Measurements from ENCODE around the gene ENGASE. TPM values are rescaled to one million over a fixed set of nuclear protein-coding genes. Genes with fewer than 3 reads are reported as not detected.

The ENGASE gene
- total RNA-seq, 1 donor from 2014 or later = 47.9 TPM

DNA sequence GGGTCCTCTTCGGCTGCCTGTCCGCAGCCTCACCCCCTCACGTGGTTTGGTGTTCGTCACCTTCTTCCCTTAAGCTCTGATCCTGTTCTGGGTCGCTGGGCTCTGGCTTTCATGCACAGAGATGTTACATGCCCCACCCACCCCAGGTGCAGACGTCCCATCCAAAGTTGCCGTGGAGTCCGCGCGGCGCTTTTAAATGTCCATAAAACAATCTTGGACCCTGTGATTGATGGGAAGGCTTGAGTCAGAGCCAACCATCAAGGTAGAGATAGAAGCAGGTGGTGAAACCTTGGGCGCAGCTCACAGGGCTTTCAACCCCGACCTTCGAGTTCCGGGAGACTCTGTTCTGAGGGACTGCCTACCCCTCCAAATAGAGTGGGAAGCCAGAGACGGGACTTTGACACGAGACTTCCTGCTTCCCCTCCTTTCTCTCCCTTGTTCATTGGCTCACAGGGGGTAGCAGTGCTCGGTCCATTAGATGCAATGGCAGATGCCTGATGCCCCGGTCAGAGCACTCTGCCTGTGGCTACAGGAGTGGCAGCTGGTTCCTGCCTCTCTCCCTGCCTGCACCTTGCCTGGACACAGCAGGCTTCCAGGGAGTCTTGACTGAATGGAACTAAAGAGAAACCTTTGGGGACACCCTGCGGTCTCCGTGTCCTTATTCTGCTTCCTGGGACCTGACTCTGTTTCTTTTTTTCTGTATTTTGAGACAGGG is 4.0 kb downstream of the ENGASE start:
- no peak for DNase-seq (ENCODE audit: low spot score)
- no peak for ATAC-seq

DNA sequence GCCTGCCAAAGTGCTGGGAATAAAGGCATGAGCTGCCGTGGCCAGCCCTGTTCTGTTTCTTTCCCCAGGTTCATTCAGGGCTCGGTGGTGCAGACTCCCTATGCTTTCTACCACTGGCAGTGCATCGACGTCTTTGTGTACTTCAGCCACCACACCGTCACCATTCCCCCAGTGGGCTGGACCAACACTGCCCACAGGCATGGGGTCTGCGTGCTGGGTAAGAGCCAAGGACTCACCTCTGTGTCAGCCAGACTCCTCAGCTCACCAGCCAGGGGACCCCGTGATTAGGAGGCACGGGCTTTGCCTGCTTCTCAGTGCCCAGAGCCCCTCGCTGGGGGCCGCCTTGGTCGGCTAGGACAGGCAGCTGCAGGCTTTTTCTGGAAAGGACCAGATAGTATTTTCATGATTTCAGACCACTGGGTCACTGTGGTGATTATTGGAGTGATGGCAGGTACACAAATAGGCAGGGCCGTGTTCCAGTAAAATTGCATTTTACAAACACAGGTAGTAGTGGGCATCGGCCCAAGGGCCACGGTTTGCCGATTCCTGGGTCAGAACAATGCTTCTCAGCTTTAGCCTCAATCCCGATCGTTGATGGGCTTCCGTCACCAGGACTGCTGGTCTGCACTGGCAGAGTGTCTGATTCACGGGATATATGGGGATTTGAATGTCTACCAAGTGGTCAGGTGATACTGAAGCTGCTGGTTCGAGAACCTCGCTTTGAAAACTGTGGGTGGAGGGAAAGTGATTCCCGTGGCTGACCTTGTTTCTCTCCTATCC is 5.0 kb downstream of the ENGASE start:
- ATAC-seq (no peak), DNase-seq (ENCODE audit: low spot score) (no peak)

- ATAC-seq = no peak
- no peak for DNase-seq (ENCODE audit: low spot score)
Measured at GRCh38 chr17:79080349-79080748, 5.7 kb downstream of the ENGASE start.

- no peak for ATAC-seq
Measured at GRCh38 chr17:79080761-79081290, 6.2 kb downstream of the ENGASE start.

DNA sequence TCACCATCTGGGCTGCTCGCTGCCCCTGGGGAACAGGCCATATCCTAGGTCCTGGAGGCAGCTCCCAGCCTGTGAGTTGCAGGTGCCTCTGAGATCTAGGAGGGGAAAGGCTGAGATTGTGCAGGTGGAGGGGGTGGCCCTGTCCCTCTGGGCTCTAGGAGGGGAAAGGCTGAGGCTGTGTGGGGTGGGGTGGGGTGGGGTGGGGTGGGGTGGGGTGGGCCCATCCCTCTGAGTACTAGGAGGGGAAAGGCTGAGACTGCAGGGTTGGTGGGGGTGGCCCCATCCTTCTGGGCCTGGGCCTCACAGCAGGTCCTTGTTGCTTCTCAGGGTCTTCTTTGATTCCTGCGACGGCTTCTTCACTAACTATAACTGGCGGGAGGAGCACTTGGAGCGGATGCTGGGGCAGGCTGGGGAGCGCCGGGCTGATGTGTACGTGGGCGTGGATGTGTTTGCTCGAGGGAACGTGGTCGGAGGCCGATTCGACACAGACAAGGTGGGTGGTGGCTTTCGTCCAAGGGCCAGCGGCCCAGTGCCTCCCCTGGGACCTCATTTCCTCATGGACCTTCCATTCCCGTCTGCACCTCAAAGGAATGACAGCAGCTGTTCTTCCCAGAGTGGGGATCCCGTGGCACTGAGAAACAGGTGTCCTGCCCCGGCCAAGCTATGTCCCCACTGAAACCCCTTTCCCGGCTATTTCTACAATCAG is 7.1 kb downstream of the ENGASE start:
- no peak for DNase-seq (ENCODE audit: low spot score)

More at GRCh38 chr17:79080761-79081290, 6.2 kb downstream of the ENGASE start:
- no peak for DNase-seq (ENCODE audit: low spot score)

GRCh38 chr17:79082311-79083190 is 7.9 kb downstream of the ENGASE start:
- ATAC-seq (peak; percentile 60), DNase-seq (ENCODE audit: low spot score) (no peak)

More for the DNA sequence above, 7.1 kb downstream of the ENGASE start:
- no peak for ATAC-seq

DNA sequence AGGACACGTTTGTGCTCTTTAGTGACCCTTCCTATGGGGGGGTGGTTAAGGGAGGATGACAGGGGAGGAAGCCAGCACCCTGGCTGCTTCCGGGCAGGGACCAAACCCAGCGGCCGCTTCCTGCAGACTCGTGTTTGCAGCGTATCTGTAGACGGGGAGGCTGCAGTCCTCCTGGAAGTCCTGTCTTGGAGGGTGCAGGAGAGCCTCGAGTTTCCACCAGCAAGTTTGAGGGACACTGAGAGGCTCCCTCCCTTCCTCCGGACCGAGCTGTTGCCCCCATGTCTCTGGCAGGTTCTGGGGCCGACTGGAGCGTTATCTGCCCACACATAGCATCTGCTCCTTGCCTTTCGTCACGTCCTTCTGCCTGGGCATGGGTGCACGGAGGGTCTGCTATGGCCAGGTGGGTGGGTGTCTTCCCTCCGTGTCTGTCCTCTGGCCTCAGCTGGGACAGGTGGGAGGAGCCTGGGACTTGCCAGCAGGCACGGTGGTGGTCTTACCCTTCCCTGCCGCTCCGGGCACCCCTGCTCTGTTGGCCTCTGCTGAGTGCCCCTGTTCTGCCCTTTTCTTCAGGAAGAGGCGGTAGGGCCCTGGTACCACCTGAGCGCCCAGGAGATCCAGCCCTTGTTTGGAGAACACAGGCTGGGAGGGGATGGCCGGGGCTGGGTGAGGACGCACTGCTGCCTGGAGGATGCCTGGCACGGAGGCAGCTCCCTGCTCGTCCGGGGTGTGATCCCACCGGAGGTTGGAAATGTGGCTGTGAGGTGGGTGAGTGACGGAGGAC is 8.8 kb downstream of the ENGASE start:
- DNase-seq (ENCODE audit: low spot score) = no peak
- ATAC-seq = no peak

DNA sequence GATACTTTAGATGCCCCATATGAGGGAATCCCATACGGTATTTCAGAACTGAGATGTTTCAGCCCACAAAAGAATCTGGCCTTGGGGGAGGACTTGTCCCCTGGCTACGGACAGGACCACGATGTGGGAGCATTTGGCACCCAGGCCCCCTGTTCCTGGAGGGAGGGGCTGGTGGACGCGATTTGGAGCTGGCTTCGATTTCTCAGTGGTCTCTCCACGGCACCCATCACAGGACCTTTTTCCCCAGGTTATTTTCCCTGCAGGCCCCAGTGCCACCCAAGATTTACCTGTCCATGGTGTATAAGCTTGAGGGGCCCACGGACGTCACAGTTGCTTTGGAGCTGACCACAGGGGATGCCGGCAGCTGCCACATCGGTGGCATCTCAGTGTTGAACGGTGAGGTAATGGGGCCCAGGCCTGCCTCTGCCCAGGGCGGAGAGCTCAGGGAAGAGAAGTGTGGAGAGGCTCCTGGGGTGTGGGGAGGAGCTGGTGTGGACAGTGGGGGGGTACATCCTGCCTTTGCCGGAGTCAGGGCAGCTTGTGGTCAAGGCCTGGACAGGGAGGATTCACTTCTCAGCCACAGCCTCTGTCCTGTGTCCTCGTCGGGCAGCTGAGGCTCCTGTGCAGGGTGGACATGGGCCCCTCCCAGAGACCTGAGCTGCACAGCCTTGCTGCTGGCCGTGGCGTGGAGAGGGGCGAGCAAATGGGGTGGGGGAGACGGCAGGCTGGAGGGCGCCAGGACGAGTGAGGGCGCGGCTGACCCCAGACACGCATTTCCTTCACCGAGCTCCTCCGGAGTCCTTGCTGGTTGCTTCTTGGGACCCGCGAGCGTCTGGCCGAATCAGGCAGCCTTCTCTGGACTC is 9.9 kb downstream of the ENGASE start:
- no peak for ATAC-seq
- no peak for DNase-seq (ENCODE audit: low spot score)

DNA sequence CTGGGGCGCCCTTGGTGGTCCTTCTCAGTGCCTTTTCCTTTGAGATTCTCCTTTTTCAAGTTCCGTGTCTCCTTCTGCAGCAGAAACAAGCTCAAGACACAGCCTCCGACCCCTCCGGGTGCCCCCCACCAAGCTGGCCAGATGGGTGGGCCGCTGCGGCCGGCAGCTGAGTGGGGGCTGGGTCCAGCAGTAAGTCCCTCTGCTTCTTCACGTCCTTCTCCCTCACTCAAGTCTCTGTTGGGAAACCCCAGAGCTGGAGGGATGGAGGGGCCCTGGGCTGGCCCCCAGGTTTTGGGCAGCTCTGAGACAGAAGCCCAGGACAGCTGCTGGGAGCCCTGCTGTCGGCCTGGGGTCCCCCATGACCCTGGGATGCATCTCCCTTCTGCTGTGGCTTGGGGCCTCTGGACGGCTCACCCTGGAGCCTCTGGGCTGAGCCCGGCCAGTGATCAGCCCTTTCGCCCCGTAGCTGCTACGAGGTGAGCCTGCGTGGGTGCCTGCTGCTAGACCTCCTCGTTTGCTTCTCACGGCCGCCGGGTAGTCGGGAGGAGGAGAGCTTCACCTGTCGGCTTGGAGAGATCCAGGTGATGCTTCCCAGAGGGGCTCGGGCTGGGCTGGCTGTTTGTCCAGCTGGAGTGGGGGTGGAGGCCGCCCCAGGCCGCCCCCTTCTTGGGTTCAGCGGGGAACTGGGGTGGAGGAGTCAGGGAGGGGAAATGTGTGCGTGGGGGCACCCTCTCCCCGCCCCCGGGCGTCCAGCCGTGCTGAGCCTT is 10.7 kb downstream of the ENGASE start:
- ATAC-seq = no peak
- DNase-seq (ENCODE audit: low spot score) = no peak

GRCh38 chr17:79085921-79086551 is 11.4 kb downstream of the ENGASE start:
- DNase-seq (ENCODE audit: low spot score) = no peak
- ATAC-seq = no peak

GRCh38 chr17:79086609-79087427 is 12.2 kb downstream of the ENGASE start:
- DNase-seq (ENCODE audit: low spot score) = no peak
- ATAC-seq = peak; percentile 6

DNA sequence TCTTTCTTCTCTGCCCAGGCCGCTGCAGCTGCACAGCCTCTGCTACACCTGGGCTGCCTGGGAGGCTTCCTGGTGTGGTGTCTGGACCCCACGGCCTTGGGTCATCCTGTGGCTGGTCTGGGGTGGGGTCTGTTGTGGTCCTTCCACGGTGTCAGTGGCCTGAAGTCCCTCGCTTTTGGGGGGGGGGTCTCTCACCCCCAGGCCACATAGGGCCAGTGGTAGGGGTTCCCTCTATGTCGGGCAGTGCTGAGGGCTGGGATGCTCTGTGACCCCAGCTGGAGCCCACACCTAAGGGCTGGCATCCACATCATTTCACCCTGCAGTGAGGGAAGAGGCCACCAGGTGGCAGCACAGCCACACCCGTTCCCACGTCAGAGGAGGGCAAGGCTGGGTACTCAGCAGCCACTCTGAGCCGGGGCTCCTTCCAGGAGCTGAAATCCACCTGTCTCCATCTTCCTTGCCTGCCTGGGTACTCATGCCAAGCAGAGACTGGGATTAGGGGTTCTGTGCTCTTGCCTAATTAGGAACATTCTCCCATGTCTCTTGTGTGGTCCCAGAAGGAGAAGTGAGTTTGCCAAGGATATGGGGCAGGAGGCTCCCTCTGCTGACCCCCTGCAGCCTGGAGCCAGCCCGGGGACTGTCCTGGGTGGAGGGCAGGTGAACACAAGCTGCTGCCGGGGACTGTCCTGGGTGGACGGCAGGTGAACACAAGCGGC is 13.0 kb downstream of the ENGASE start:
- peak; percentile 82 for ATAC-seq

DNA sequence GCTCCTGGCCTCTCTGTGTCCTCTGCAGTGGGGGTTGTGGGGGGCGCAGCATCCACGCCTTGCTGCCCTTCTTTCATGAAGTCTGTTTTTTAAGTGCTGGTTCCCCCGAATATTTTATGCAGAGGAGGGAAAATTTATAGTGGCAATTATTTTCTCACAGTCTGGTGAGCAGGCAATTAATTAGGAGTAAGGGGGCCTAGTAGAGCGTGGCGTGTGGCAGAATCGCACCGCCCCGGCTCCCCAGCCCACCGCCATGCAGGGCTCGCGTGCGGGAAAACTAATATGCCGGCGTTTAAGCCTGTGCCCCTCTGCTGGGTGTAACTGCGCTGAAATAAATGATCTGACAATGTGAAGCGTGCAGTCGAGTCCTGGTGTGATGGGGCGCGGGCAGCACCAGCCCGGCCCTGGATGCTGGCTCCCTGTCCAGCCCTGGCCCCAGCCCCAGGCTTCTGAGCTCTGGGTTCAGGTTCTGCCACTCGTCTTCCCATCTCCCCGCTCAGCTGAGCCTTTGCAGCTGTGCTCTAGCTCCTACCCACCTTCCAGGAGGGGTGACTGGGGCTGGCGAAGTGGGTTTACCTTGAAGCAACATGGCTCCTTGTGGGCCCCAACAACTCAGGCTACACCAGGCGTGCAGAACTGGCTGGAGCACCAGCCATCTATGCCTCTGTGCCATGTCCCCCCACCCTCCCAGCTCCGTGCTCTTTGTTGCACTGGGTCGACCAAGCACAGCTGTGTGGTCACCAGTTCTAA is 13.8 kb downstream of the ENGASE start:
- DNase-seq (ENCODE audit: low spot score) (no peak), ATAC-seq (no peak)

More for the DNA sequence above, 13.0 kb downstream of the ENGASE start:
- peak; percentile 72 for DNase-seq (ENCODE audit: low spot score)

GRCh38 chr17:79088997-79089328 is 14.3 kb downstream of the ENGASE start:
- no peak for DNase-seq (ENCODE audit: low spot score)

DNA sequence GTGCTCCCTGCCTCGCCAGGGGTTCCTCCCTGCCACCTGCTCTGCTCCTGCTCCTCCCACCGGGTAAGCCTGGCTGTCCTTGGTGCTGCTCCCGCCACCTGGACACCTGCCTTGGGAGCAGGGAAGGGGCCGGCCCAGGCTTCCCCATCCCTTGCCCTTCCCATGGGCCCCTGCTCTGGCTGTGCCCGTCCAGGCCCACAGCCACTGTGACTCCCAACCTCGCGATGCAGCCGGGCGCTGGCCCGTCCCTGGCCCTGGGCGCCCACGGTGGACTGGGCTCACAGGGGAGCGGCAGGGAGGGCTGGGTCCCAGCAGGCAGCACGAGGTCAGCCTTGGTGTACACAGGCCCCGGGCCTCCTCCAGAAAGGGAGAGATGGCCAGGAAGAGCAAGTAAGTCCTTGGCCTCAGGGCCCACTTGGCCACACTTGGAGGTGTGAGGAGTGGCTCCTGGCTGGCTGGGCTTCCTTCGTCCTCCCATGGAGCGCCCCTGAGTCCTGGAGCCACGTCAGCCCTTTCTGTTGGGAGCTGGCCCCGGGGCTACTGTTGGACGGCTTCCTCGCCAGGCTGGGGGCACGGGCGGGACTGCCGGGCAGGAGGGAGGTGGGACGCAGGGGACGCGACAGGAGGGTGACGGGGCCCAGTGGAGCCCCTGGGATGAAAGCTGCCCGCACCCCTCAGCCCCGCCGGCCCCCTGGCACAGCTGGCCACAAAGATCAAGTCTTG is 15.3 kb downstream of the ENGASE start:
- DNase-seq (ENCODE audit: low spot score) (no peak), ATAC-seq (no peak)

More at GRCh38 chr17:79088997-79089328, 14.3 kb downstream of the ENGASE start:
- no peak for ATAC-seq
